ENCODE measurements around the gene MAPK8IP3. TPM values are rescaled to one million over a fixed set of nuclear protein-coding genes. Genes with fewer than 3 reads are reported as not detected.
"Not testable (repeated sequence)": the region's sequence is repeated elsewhere in the genome, so short reads cannot be mapped to it uniquely, and the experiment has no call there.

The MAPK8IP3 gene
- total and polyA plus RNA-seq, 3 experiments from 2014 or later = 2.3 to 63.2 (median 57.1) TPM

- peaks cover 8% of the 10 kb centered on the region for H3K36me3 ChIP-seq (ENCODE audit: insufficient read depth, low read length)
- H3K36me3 Mint-ChIP-seq = peaks cover 7 to 64% (median 10%) of the 10 kb centered on the region in 3 donors
- ChIA-PET CTCF (interaction anchor here (1.0 kb wide), 1 partner anchor 22 kb away, joined by 3 read pairs; the partner anchor contains the start of gene MAPK8IP3), POLR2A (interaction anchor here (0.6 kb wide), 1 partner anchor 10 kb away, joined by 5 read pairs; no protein-coding TSS in a partner anchor)
- no peak overlapping the region for H3K27ac ChIP-seq (ENCODE audit: low read depth, low read length)
- H3K27me3 ChIP-seq (ENCODE audit: insufficient read depth, low read length, poor library complexity, severe bottlenecking) = no peaks in the 10 kb centered on the region
- no peak overlapping the region for H3K4me3 Mint-ChIP-seq
- no peaks in the 10 kb centered on the region for H3K27me3 Mint-ChIP-seq
- peak overlapping the region in 2 of 8 donors; percentile 27 to 81 for H3K27ac Mint-ChIP-seq
- H3K9me3 ChIP-seq (ENCODE audit: low read length) = no peaks in the 10 kb centered on the region
- peaks cover 10% of the 10 kb centered on the region for H3K4me1 ChIP-seq (ENCODE audit: insufficient read depth, low read length)
- no peak overlapping the region for H3K4me3 ChIP-seq (ENCODE audit: low read length)
- no peaks in the 10 kb centered on the region for H3K9me3 Mint-ChIP-seq
- no peak for DNase-seq
- H3K4me1 Mint-ChIP-seq = peaks cover 15 to 17% (median 15%) of the 10 kb centered on the region in 3 donors
Measured at GRCh38 chr16:1727651-1728624, 21.9 kb downstream of the MAPK8IP3 start.

- Mint-ChIP-seq H3K27me3 (no peaks in the 10 kb centered on the region), H3K9me3 (no peaks in the 10 kb centered on the region), H3K4me3 (no peak overlapping the region), H3K27ac (peak overlapping the region in 1 of 8 donors; percentile 78), H3K36me3 (peaks cover 7 to 70% (median 10%) of the 10 kb centered on the region in 3 donors), H3K4me1 (peaks cover 7 to 9% (median 9%) of the 10 kb centered on the region in 3 donors)
- ChIA-PET POLR2A (interaction anchor here (0.6 kb wide), 1 partner anchor 12 kb away, joined by 5 read pairs; no protein-coding TSS in a partner anchor), CTCF (no interaction called here)
- H3K27ac ChIP-seq (ENCODE audit: low read depth, low read length) = no peak overlapping the region
- no peaks in the 10 kb centered on the region for H3K27me3 ChIP-seq (ENCODE audit: insufficient read depth, low read length, poor library complexity, severe bottlenecking)
- H3K4me3 ChIP-seq (ENCODE audit: low read length) = no peak overlapping the region
- no peaks in the 10 kb centered on the region for H3K9me3 ChIP-seq (ENCODE audit: low read length)
- H3K4me1 ChIP-seq (ENCODE audit: insufficient read depth, low read length) = no peaks in the 10 kb centered on the region
- H3K36me3 ChIP-seq (ENCODE audit: insufficient read depth, low read length) = peaks cover 8% of the 10 kb centered on the region
- no peak for DNase-seq
Measured at GRCh38 chr16:1729026-1729425, 23.0 kb downstream of the MAPK8IP3 start.

GRCh38 chr16:1729445-1729844, 23.4 kb downstream of the MAPK8IP3 start:
- Histone ChIP-seq H3K27me3 (ENCODE audit: insufficient read depth, low read length, poor library complexity, severe bottlenecking) (no peaks in the 10 kb centered on the region), H3K4me1 (ENCODE audit: insufficient read depth, low read length) (no peaks in the 10 kb centered on the region), H3K36me3 (ENCODE audit: insufficient read depth, low read length) (peaks cover 8% of the 10 kb centered on the region), H3K27ac (ENCODE audit: low read depth, low read length) (no peak overlapping the region), H3K4me3 (ENCODE audit: low read length) (no peak overlapping the region), H3K9me3 (ENCODE audit: low read length) (no peaks in the 10 kb centered on the region)
- Mint-ChIP-seq H3K27ac (no peak overlapping the region), H3K4me3 (peak overlapping the region in 1 of 7 donors; percentile 36), H3K4me1 (peaks cover 8 to 9% (median 9%) of the 10 kb centered on the region in 3 donors), H3K9me3 (no peaks in the 10 kb centered on the region), H3K27me3 (no peaks in the 10 kb centered on the region), H3K36me3 (peaks cover 7 to 70% (median 10%) of the 10 kb centered on the region in 3 donors)
- ChIA-PET CTCF (no interaction called here), POLR2A (no interaction called here)
- DNase-seq = no peak

- Mint-ChIP-seq H3K27me3 (no peaks in the 10 kb centered on the region), H3K36me3 (peaks cover 7 to 65% (median 12%) of the 10 kb centered on the region in 3 donors), H3K9me3 (no peaks in the 10 kb centered on the region), H3K27ac (no peak overlapping the region), H3K4me1 (peaks cover 9 to 11% (median 9%) of the 10 kb centered on the region in 3 donors), H3K4me3 (no peak overlapping the region)
- H3K4me1 ChIP-seq (ENCODE audit: insufficient read depth, low read length) = no peaks in the 10 kb centered on the region
- H3K9me3 ChIP-seq (ENCODE audit: low read length) = no peaks in the 10 kb centered on the region
- H3K27me3 ChIP-seq (ENCODE audit: insufficient read depth, low read length, poor library complexity, severe bottlenecking) = no peaks in the 10 kb centered on the region
- peaks cover 10% of the 10 kb centered on the region for H3K36me3 ChIP-seq (ENCODE audit: insufficient read depth, low read length)
- H3K4me3 ChIP-seq (ENCODE audit: low read length) = no peak overlapping the region
- no peak overlapping the region for H3K27ac ChIP-seq (ENCODE audit: low read depth, low read length)
- ChIA-PET CTCF (no interaction called here), POLR2A (no interaction called here)
- no peak for DNase-seq
Measured at GRCh38 chr16:1731073-1731472, 25.1 kb downstream of the MAPK8IP3 start.

GRCh38 chr16:1731603-1732002, 25.6 kb downstream of the MAPK8IP3 start:
- no peak for DNase-seq
- Histone ChIP-seq H3K4me3 (ENCODE audit: low read length) (no peak overlapping the region), H3K27ac (ENCODE audit: low read depth, low read length) (no peak overlapping the region), H3K9me3 (ENCODE audit: low read length) (no peaks in the 10 kb centered on the region), H3K36me3 (ENCODE audit: insufficient read depth, low read length) (peaks cover 7% of the 10 kb centered on the region), H3K4me1 (ENCODE audit: insufficient read depth, low read length) (no peaks in the 10 kb centered on the region), H3K27me3 (ENCODE audit: insufficient read depth, low read length, poor library complexity, severe bottlenecking) (no peaks in the 10 kb centered on the region)
- Mint-ChIP-seq H3K9me3 (no peaks in the 10 kb centered on the region), H3K27ac (no peak overlapping the region), H3K36me3 (peaks cover 7 to 61% (median 12%) of the 10 kb centered on the region in 3 donors), H3K27me3 (no peaks in the 10 kb centered on the region), H3K4me1 (peaks cover 9 to 11% (median 9%) of the 10 kb centered on the region in 3 donors), H3K4me3 (no peak overlapping the region)
- CTCF ChIA-PET = interaction anchor here (1.5 kb wide), 1 partner anchor 8 kb away, joined by 5 read pairs; no protein-coding TSS in a partner anchor
- POLR2A ChIA-PET = no interaction called here

- Mint-ChIP-seq H3K4me3 (no peak overlapping the region), H3K9me3 (no peaks in the 10 kb centered on the region), H3K27ac (peak overlapping the region in 1 of 8 donors; percentile 65), H3K36me3 (peaks cover 4 to 57% (median 9%) of the 10 kb centered on the region in 3 donors), H3K4me1 (peaks cover 5 to 7% (median 6%) of the 10 kb centered on the region in 3 donors), H3K27me3 (no peaks in the 10 kb centered on the region)
- Histone ChIP-seq H3K27me3 (ENCODE audit: insufficient read depth, low read length, poor library complexity, severe bottlenecking) (no peaks in the 10 kb centered on the region), H3K27ac (ENCODE audit: low read depth, low read length) (no peak overlapping the region), H3K4me3 (ENCODE audit: low read length) (no peak overlapping the region), H3K4me1 (ENCODE audit: insufficient read depth, low read length) (no peaks in the 10 kb centered on the region), H3K36me3 (ENCODE audit: insufficient read depth, low read length) (peaks cover 7% of the 10 kb centered on the region), H3K9me3 (ENCODE audit: low read length) (no peaks in the 10 kb centered on the region)
- CTCF ChIA-PET = interaction anchor here (1.5 kb wide), 1 partner anchor 8 kb away, joined by 5 read pairs; no protein-coding TSS in a partner anchor
- POLR2A ChIA-PET = interaction anchor here (0.5 kb wide), 1 partner anchor 220 kb away, joined by 3 read pairs; no protein-coding TSS in a partner anchor
- no peak for DNase-seq
Measured at GRCh38 chr16:1732071-1732470, 26.1 kb downstream of the MAPK8IP3 start.

GRCh38 chr16:1732551-1732987, 26.6 kb downstream of the MAPK8IP3 start:
- H3K9me3 Mint-ChIP-seq; H3K27me3 Mint-ChIP-seq; H3K27me3 ChIP-seq (ENCODE audit: insufficient read depth, low read length, poor library complexity, severe bottlenecking); H3K36me3 ChIP-seq (ENCODE audit: insufficient read depth, low read length); H3K9me3 ChIP-seq (ENCODE audit: low read length); H3K4me3 ChIP-seq (ENCODE audit: low read length); DNase-seq; H3K27ac Mint-ChIP-seq; H3K27ac ChIP-seq (ENCODE audit: low read depth, low read length); H3K4me3 Mint-ChIP-seq; H3K4me1 ChIP-seq (ENCODE audit: insufficient read depth, low read length); H3K4me1 Mint-ChIP-seq: not testable (repeated sequence)
- CTCF ChIA-PET = interaction anchor here (1.5 kb wide), 1 partner anchor 9 kb away, joined by 5 read pairs; no protein-coding TSS in a partner anchor
- H3K36me3 Mint-ChIP-seq = peaks cover 0 to 52% (median 6%) of the 10 kb centered on the region in 3 donors
- POLR2A ChIA-PET = interaction anchor here (0.5 kb wide), 1 partner anchor 220 kb away, joined by 3 read pairs; no protein-coding TSS in a partner anchor

GRCh38 chr16:1734123-1734522, 28.1 kb downstream of the MAPK8IP3 start:
- no peaks in the 10 kb centered on the region for H3K9me3 Mint-ChIP-seq
- ChIA-PET CTCF (no interaction called here), POLR2A (no interaction called here)
- peaks cover 7% of the 10 kb centered on the region for H3K36me3 ChIP-seq (ENCODE audit: insufficient read depth, low read length)
- no peak overlapping the region for H3K4me3 ChIP-seq (ENCODE audit: low read length)
- H3K27ac Mint-ChIP-seq = peak overlapping the region in 1 of 8 donors; percentile 28
- peaks cover 0 to 4% (median 0%) of the 10 kb centered on the region in 3 donors for H3K4me1 Mint-ChIP-seq
- no peaks in the 10 kb centered on the region for H3K27me3 Mint-ChIP-seq
- no peaks in the 10 kb centered on the region for H3K9me3 ChIP-seq (ENCODE audit: low read length)
- no peaks in the 10 kb centered on the region for H3K4me1 ChIP-seq (ENCODE audit: insufficient read depth, low read length)
- H3K36me3 Mint-ChIP-seq = peaks cover 0 to 37% (median 3%) of the 10 kb centered on the region in 3 donors
- no peak overlapping the region for H3K4me3 Mint-ChIP-seq
- no peaks in the 10 kb centered on the region for H3K27me3 ChIP-seq (ENCODE audit: insufficient read depth, low read length, poor library complexity, severe bottlenecking)
- DNase-seq = no peak
- H3K27ac ChIP-seq (ENCODE audit: low read depth, low read length) = no peak overlapping the region
